ENCODE data around the gene ST3GAL3.

GRCh38 chr1:43954036-43954435, 246.7 kb downstream of the ST3GAL3 start:
- TF ChIP-seq CTCF (IDR thresholded peaks at IDR 0.05) (no peak), EZH2 (IDR thresholded peaks at IDR 0.05) (no peak)
